Measurements from ENCODE around the gene ZMAT3. TPM values are rescaled to one million over a fixed set of nuclear protein-coding genes. Genes with fewer than 3 reads are reported as not detected.

Gene ZMAT3
- total RNA-seq, 2 donors from 2014 or later = 31.0 to 37.9 TPM

- TF ChIP-seq CTCF (IDR thresholded peaks at IDR 0.05) = no peak
Measured at GRCh38 chr3:179107617-179108016, 36.0 kb upstream of the ZMAT3 start.

GRCh38 chr3:179105881-179106280, 34.3 kb upstream of the ZMAT3 start:
- no peak for ATAC-seq (ENCODE audit: insufficient number of reproducible peaks, low FRiP score, low read depth)
- no peaks in the 10 kb centered on the region for H3K27me3 ChIP-seq (replicated peaks; ENCODE audit: insufficient read depth)

More at GRCh38 chr3:179107617-179108016, 36.0 kb upstream of the ZMAT3 start:
- no peaks in the 10 kb centered on the region for H3K27me3 ChIP-seq (replicated peaks; ENCODE audit: insufficient read depth)
- no peak for ATAC-seq (ENCODE audit: insufficient number of reproducible peaks, low FRiP score, low read depth)
- no peak overlapping the region for H3K27ac ChIP-seq
- H3K4me1 ChIP-seq (ENCODE audit: control insufficient read depth in 1 of 2, low read depth in 2 of 2) = no peaks in the 10 kb centered on the region
- no peak overlapping the region for H3K4me3 ChIP-seq
- DNase-seq (ENCODE audit: low spot score) = no peak
- no peaks in the 10 kb centered on the region for H3K9me3 ChIP-seq
- H3K36me3 ChIP-seq = no peaks in the 10 kb centered on the region

GRCh38 chr3:179100652-179101051, 29.0 kb upstream of the ZMAT3 start:
- Histone ChIP-seq H3K9me3 (no peaks in the 10 kb centered on the region), H3K27me3 (replicated peaks; ENCODE audit: insufficient read depth) (no peaks in the 10 kb centered on the region), H3K36me3 (no peaks in the 10 kb centered on the region), H3K4me1 (ENCODE audit: control insufficient read depth in 1 of 2, low read depth in 2 of 2) (no peaks in the 10 kb centered on the region), H3K27ac (no peak overlapping the region), H3K4me3 (no peak overlapping the region)
- ATAC-seq (ENCODE audit: insufficient number of reproducible peaks, low FRiP score, low read depth) (no peak), DNase-seq (ENCODE audit: low spot score) (no peak)
- TF ChIP-seq CTCF (IDR thresholded peaks at IDR 0.05) = no peak

More at GRCh38 chr3:179105881-179106280, 34.3 kb upstream of the ZMAT3 start:
- Histone ChIP-seq H3K36me3 (no peaks in the 10 kb centered on the region), H3K4me3 (no peak overlapping the region), H3K27ac (no peak overlapping the region), H3K4me1 (ENCODE audit: control insufficient read depth in 1 of 2, low read depth in 2 of 2) (no peaks in the 10 kb centered on the region), H3K9me3 (no peaks in the 10 kb centered on the region)
- TF ChIP-seq CTCF (IDR thresholded peaks at IDR 0.05) = no peak
- no peak for DNase-seq (ENCODE audit: low spot score)

GRCh38 chr3:179098388-179099077, 26.9 kb upstream of the ZMAT3 start:
- DNase-seq (ENCODE audit: low spot score) = no peak
- TF ChIP-seq CTCF (IDR thresholded peaks at IDR 0.05) = no peak
- H3K4me3 ChIP-seq = peak overlapping the region; percentile 54

GRCh38 chr3:179093807-179094206, 22.2 kb upstream of the ZMAT3 start:
- Histone ChIP-seq H3K4me3 (no peak overlapping the region), H3K9me3 (no peaks in the 10 kb centered on the region), H3K4me1 (ENCODE audit: control insufficient read depth in 1 of 2, low read depth in 2 of 2) (no peaks in the 10 kb centered on the region), H3K36me3 (no peaks in the 10 kb centered on the region), H3K27ac (no peak overlapping the region), H3K27me3 (replicated peaks; ENCODE audit: insufficient read depth) (no peaks in the 10 kb centered on the region)
- TF ChIP-seq CTCF (IDR thresholded peaks at IDR 0.05) = no peak
- DNase-seq (ENCODE audit: low spot score) = no peak
- ATAC-seq (ENCODE audit: insufficient number of reproducible peaks, low FRiP score, low read depth) = no peak

More at GRCh38 chr3:179098388-179099077, 26.9 kb upstream of the ZMAT3 start:
- Histone ChIP-seq H3K36me3 (no peaks in the 10 kb centered on the region), H3K4me1 (ENCODE audit: control insufficient read depth in 1 of 2, low read depth in 2 of 2) (no peaks in the 10 kb centered on the region), H3K27ac (no peak overlapping the region), H3K27me3 (replicated peaks; ENCODE audit: insufficient read depth) (no peaks in the 10 kb centered on the region), H3K9me3 (no peaks in the 10 kb centered on the region)
- no peak for ATAC-seq (ENCODE audit: insufficient number of reproducible peaks, low FRiP score, low read depth)

Measured in thoracic aorta (tissue), 2 donors.